HG03097 (cell line): ENCODE results near the gene MSANTD7.

Experiments
- ATAC-seq: cut with Tn5 transposase; IDR thresholded peaks from one replicate; pipeline ENCODE4 v1.9.1; 2021; ENCODE audit not compliant: unreplicated experiment, low FRiP score

Gene MSANTD7

DNA sequence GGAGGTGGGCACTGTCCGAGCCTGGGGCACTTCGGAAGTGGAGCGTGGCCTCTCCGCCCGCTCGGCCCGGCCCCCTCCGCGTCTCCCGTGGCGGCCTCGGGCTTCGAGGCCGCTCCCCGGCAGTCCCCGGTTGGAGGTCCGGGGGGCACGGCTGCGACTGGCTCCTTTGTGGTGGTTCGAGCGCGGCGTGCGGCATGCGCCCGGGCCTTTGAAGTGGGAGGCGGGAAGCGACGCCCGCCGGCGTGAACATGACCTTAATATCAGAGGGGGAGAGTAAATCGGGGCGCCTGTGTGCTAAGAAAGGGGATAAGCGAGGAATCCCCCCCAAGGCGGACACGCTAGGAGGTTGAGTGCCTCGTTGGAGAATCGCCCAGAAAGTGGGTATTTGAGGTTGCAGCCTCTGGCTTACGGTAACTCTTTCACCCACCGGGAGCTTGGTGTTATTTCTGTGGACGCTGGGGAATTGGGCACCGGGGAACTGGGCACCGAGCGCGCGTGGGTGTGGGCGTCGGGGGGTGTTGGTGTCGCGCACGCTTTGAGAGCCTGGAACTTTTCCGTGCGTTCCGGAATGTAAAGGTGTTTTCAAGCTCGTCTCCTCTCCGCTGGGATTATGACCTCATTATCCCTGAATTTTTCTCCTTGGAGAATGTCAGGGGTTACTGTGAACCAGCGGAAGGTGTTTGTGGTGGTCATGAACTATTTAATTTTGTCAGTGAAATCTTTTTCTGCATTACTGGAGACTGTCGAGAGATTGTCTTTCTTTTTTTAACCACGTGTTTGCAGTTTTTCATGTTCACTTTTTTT is 41.2 kb downstream of the MSANTD7 start:
- ATAC-seq = peak; percentile 17

DNA sequence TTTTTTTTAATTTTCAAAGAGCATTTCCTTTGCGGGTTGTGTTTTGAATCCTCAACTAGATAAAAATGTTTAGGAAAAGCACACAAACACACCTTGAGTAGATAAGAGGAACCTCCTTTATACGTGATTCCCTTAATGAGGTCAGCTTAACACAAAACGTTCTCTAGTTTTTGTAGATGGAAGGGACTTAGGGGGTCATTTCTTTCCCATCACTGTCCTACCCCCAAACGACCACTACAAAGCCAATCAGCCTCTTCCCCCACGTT is 41.8 kb downstream of the MSANTD7 start:
- ATAC-seq = no peak

DNA sequence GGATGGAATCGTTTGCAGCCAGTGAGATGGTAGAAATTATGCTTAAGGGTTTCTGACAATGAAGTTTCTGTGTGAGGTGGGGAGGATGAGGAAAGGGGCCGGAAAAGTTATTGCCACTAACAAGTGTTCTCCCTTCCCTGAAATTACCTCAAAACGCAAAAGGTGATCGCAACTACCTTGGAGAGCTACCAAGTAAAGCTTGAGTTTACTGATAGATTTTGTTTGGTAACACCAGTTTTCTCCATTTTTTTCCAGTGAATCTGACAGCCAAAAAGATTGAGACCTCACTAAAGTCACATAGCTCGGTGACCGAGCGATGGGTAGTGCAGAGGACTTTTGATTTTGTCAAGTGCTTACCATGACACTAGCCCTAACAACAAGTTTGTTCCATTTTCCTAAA is 42.1 kb downstream of the MSANTD7 start:
- no peak for ATAC-seq

GRCh38 chr10:14884082-14884481 is 46.0 kb downstream of the MSANTD7 start:
- ATAC-seq = no peak
